Hematopoietic multipotent progenitor cell (in vitro differentiated cells): ENCODE data around the gene SDR9C7. TPM values are rescaled to one million over a fixed set of nuclear protein-coding genes. Genes with fewer than 3 reads are reported as not detected.
"Not testable (repeated sequence)": the region's sequence is repeated elsewhere in the genome, so short reads cannot be mapped to it uniquely, and the experiment has no call there.

Experiments used
- DNase-seq, 3 donors: peaks; one replicate each; pipeline ENCODE4 v3.0.0-alpha.2; 2011 to 2015; ENCODE audit warnings: low read depth in 2 of 3, low spot score in 2 of 3
- total RNA-seq: library from RNA; depleted of rRNA; stranded (reverse); fragments of >200 nt; gene quantifications from one replicate; pipeline ENCODE4 v1.2.3, GENCODE V29; 2012

SDR9C7 gene
- total RNA-seq, 1 donor = not detected

DNA sequence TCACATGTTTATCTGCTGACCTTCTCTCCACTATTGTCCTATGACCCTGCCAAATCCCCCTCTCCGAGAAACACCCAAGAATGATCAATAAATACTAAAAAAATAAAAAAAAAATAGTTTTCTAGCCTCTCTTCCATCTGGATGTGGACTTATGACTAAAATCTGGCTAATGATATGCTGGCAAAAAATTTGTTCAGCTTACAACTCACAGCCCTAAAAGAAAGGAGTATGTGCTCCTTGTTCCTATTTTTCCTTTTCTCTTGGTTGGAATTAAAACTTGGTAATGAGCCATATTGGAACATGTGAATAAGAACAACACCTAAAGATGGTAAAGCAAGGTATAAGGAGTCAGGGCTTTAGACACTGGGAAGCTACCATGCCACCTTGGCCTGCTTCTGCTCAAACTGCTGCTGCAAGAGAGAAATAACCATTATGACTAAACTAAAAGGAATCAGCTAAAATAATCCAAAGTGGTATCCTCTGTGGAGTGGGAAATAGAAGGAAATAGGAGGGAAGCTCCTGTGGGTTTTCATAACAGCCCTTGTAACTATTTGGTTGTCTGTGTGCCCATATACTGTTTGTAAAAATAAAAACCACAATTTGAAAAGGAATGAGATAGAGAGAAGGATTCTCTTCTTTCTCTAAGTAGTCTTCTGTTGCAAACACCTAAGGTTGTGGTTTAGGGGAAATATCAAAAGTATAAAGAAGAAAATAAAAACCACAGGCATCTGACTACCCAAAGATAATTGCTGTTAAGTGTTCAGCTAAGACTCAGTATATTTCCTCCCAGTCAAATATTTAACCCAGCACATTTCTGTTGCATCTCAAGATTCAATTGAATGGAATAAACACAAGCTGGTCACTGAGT lies 53.8 kb downstream of the SDR9C7 start:
- no peak for DNase-seq

DNA sequence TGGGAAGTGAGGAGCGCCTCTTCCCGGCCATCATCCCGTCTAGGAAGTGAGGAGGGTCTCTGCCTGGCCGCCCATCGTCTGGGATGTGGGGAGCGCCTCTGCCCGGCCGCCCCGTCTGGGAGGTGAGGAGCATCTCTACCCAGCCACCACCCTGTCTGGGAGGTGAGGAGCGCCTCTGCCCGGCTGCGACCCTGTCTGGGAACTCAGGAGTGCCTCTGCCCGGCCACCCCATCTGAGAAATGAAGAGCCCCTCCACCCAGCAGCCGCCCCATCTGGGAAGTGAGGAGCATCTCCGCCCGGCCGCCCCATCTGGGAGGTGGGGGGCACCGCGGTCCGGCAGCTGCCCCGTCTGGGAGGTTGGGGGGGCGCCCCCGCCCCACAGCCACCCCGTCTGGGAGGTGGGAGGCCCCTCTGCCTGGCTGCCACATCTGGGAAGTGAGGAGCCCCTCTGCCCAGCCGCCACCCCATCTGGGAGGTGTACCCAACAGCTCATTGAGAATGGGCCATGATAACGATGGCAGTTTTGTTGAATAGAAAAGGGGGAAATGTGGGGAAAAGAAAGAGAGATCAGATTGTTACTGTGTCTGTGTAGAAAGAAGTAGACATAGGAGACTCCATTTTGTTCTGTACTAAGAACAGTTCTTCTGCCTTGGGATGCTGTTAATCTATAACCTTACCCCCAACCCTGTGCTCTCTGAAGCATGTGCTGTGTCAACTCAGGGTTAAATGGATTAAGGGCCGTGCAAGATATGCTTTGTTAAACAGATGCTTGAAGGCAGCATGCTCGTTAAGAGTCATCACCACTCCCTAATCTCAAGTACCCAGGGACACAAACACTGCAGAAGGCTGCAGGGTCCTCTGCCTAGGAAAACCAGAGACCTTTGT lies 54.7 kb downstream of the SDR9C7 start:
- not testable (repeated sequence) for DNase-seq

DNA sequence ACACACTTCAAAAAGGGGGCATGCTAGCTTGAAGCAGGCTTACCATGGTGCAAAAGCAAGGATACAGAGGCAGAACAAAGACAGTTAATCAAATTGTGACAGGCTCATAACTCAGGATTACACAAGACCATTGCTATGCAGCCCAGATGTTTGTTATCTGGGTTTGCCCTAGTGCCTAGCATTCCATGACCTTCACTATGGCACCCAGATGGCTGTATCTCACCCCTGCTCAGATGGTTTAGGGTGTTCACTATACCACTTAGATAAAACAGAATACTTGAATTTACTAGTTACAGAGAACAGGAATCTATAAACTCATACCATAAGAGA lies 56.2 kb downstream of the SDR9C7 start:
- no peak for DNase-seq

DNA sequence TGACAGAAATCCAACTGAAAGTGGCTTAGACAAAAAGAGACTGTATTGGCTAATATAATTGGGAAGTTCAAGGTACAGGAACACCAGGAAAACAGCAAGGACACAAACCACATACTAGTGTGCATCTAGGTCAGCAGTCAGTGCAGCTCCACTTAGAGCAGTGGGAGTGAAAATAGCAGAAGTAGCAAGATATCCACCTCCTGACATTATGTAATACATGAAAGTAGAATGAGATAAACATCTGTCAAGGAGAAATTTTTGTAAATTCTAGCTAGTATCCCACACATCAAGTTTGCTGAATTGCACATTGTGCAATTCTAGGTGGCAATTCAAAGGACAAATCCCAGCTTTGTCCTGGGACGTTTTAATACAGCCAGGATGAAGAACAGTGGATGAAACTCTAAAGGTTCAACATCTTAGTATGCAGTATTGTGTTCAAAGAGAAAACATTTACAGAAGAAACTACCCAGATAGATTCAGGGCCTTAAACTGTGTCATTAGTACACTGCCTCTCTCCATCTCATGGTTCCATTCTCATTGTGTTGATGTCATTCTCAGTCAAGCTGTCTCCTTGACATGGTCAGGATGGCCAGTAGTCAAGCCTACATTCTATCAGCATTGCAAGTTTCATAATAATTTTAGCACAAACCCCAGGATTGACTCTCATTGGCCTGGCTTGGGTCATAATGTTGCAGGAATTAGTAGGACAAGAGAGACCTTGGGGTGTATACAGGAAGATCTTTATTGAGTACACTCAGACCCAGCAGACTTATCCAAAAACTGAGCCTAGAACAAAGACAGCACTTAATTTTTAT lies 56.8 kb downstream of the SDR9C7 start:
- peak in 1 of 3 donors; percentile 38 for DNase-seq

DNA sequence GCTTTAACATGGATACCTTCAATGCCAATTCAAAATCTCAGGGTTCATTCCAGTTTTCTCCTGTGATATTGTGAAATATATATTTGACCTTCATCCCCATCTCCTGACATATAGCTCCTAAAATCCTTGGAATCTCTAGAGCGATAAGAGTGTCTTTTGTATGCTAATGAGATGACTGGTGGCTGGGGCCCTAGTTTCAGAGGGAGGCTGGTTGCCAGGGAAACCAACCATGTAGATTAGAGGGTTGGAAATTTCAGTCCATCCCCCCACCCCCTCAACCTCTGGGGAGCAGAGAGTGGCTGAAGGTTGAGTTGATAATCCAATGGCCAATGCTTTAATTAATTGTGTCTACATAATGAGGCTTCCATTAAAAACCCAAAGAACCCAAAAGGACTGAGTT lies 59.4 kb downstream of the SDR9C7 start:
- no peak for DNase-seq

DNA sequence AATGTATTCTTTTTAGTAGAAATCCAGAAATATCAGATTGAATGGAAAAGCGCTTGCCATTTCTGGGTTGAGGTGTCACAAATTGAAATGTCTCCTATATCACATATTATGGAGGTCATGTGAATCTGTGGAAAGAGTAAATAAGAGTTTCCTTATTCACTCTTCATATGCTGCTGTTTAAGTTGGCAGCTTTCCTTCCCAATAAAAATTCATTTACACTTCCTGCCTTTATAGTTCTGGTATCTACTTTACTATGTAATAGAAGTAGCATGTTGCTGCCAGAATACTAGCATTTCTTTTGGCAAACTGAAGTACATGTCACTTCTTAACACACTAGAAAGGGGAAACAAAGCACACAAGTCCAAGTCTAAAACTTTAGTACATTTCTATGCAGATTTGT lies 60.8 kb downstream of the SDR9C7 start:
- DNase-seq = no peak

Other genes starting within 250 kb of the SDR9C7 start
- 42.3 TPM for gene PTGES3, start 246.1 kb downstream of the SDR9C7 start, total RNA-seq
- gene NACA, start 209.1 kb downstream of the SDR9C7 start, total RNA-seq = 951 TPM
- gene PRIM1, start 182.1 kb downstream of the SDR9C7 start, total RNA-seq = 19.1 TPM
- gene HSD17B6, start 171.1 kb downstream of the SDR9C7 start, total RNA-seq = 0.54 TPM
- under 0.01 TPM for gene RDH16, start 23.2 kb upstream of the SDR9C7 start, total RNA-seq
- gene ZBTB39, start 72.1 kb upstream of the SDR9C7 start, total RNA-seq = 9.4 TPM
- gene TAC3, start 82.1 kb upstream of the SDR9C7 start, total RNA-seq = not detected
- gene MYO1A, start 115.7 kb upstream of the SDR9C7 start, total RNA-seq = under 0.01 TPM
- 8.6 TPM for gene NEMP1, start 144.4 kb upstream of the SDR9C7 start, total RNA-seq
- gene NAB2, start 154.7 kb upstream of the SDR9C7 start, total RNA-seq = 21.0 TPM
- 115 TPM for gene STAT6, start 177.0 kb upstream of the SDR9C7 start, total RNA-seq
- gene LRP1, start 194.1 kb upstream of the SDR9C7 start, total RNA-seq = 6.2 TPM
- not detected for gene LRP1-AS, start 213.2 kb upstream of the SDR9C7 start, total RNA-seq